ENCODE results near the gene SMNDC1. TPM values are rescaled to one million over a fixed set of nuclear protein-coding genes. Genes with fewer than 3 reads are reported as not detected.

SMNDC1 gene
- total RNA-seq, 2 experiments from 2014 or later: 40.2 to 48.1 TPM

GRCh38 chr10:110327262-110327914 is 22.7 kb upstream of the SMNDC1 start:
- intact Hi-C loops (cut with DNase I, micrococcal nuclease): no loop called here
- no peak for DNase-seq

DNA sequence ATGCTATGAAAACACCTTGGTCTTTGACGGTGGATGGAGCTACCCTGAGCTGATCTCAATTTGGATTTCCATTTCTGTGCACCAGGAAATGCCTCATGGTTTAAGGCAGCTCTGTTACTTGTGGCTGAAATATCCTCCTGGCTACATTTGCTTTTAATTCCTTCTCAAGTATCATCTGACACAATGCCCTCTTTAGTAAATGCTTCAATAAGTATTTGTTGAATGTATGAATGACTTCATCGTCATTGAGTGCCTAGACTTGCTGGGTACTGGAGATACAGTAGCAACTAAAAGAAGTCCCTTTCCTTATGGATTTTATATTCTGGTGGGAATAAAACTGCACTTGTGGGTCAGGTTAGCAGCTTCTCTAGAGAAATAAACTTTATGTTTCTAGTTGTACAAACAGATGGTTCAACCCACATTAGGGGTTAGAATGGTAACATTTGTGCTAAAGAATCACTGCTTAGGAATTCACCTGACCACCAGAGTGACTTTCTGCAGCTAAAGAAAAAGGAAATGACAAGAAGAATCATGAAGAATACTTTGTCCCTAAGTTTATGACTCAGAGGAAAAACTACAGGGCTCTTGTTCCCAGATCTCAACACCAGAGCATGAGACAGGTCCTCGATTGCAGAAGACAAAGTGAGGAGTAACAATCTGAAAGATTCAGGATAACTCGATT is 21.8 kb upstream of the SMNDC1 start:
- TF ChIP-seq, protein P1, sequence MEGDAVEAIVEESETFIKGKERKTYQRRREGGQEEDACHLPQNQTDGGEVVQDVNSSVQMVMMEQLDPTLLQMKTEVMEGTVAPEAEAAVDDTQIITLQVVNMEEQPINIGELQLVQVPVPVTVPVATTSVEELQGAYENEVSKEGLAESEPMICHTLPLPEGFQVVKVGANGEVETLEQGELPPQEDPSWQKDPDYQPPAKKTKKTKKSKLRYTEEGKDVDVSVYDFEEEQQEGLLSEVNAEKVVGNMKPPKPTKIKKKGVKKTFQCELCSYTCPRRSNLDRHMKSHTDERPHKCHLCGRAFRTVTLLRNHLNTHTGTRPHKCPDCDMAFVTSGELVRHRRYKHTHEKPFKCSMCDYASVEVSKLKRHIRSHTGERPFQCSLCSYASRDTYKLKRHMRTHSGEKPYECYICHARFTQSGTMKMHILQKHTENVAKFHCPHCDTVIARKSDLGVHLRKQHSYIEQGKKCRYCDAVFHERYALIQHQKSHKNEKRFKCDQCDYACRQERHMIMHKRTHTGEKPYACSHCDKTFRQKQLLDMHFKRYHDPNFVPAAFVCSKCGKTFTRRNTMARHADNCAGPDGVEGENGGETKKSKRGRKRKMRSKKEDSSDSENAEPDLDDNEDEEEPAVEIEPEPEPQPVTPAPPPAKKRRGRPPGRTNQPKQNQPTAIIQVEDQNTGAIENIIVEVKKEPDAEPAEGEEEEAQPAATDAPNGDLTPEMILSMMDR (IDR thresholded peaks at IDR 0.05): no peak
- no peak overlapping the region for H3K27ac ChIP-seq (ENCODE audit: low read depth in 1 of 2, low read length in 2 of 2)
- CTCF ChIA-PET: interaction anchor here (0.9 kb wide), 1 partner anchor 8 kb away, joined by 3 read pairs; no protein-coding TSS in a partner anchor
- Mint-ChIP-seq H3K4me3 (no peak overlapping the region), H3K27me3 (no peaks in the 10 kb centered on the region), H3K4me1 (ENCODE audit: low read depth) (no peaks in the 10 kb centered on the region), H3K9me3 (peaks cover 13% of the 10 kb centered on the region), H3K36me3 (ENCODE audit: low read depth) (no peaks in the 10 kb centered on the region), H3K27ac (no peak overlapping the region)
- intact Hi-C loops (cut with DNase I, micrococcal nuclease): no loop called here
- H3K9me3 ChIP-seq (ENCODE audit: control insufficient read depth in 1 of 2, insufficient read depth in 1 of 2, low read length in 2 of 2): peaks cover 12 to 15% of the 10 kb centered on the region in 2 experiments
- no peak for DNase-seq
- ATAC-seq (ENCODE audit: poor library complexity): no peak
- no peaks in the 10 kb centered on the region for H3K36me3 ChIP-seq (ENCODE audit: insufficient read depth, low read length)
- POLR2A ChIA-PET: no interaction called here
- H3K27me3 ChIP-seq (ENCODE audit: control insufficient read depth in 1 of 2, insufficient read depth in 2 of 2, low read length in 2 of 2): no peaks in the 10 kb centered on the region
- no peak overlapping the region for H3K4me3 ChIP-seq (ENCODE audit: low read length)
- H3K4me1 ChIP-seq (ENCODE audit: insufficient read depth, low read length): no peaks in the 10 kb centered on the region

More at GRCh38 chr10:110327262-110327914, 22.7 kb upstream of the SMNDC1 start:
- ATAC-seq (ENCODE audit: poor library complexity): no peak
- H3K27me3 Mint-ChIP-seq: no peaks in the 10 kb centered on the region
- no peak overlapping the region for H3K4me3 ChIP-seq (ENCODE audit: low read length)
- ChIA-PET CTCF (no interaction called here), POLR2A (no interaction called here)
- H3K27me3 ChIP-seq (ENCODE audit: control insufficient read depth in 1 of 2, insufficient read depth in 2 of 2, low read length in 2 of 2): no peaks in the 10 kb centered on the region
- H3K36me3 ChIP-seq (ENCODE audit: insufficient read depth, low read length): no peaks in the 10 kb centered on the region
- H3K27ac ChIP-seq (ENCODE audit: low read depth in 1 of 2, low read length in 2 of 2): no peak overlapping the region
- no peaks in the 10 kb centered on the region for H3K36me3 Mint-ChIP-seq (ENCODE audit: low read depth)
- TF ChIP-seq, protein P1 (IDR thresholded peaks at IDR 0.05): no peak
- H3K4me1 Mint-ChIP-seq (ENCODE audit: low read depth): no peaks in the 10 kb centered on the region
- peaks cover 10 to 19% of the 10 kb centered on the region in 2 experiments for H3K9me3 ChIP-seq (ENCODE audit: control insufficient read depth in 1 of 2, insufficient read depth in 1 of 2, low read length in 2 of 2)
- peaks cover 9% of the 10 kb centered on the region for H3K9me3 Mint-ChIP-seq
- no peaks in the 10 kb centered on the region for H3K4me1 ChIP-seq (ENCODE audit: insufficient read depth, low read length)
- no peak overlapping the region for H3K4me3 Mint-ChIP-seq
- no peak overlapping the region for H3K27ac Mint-ChIP-seq

DNA sequence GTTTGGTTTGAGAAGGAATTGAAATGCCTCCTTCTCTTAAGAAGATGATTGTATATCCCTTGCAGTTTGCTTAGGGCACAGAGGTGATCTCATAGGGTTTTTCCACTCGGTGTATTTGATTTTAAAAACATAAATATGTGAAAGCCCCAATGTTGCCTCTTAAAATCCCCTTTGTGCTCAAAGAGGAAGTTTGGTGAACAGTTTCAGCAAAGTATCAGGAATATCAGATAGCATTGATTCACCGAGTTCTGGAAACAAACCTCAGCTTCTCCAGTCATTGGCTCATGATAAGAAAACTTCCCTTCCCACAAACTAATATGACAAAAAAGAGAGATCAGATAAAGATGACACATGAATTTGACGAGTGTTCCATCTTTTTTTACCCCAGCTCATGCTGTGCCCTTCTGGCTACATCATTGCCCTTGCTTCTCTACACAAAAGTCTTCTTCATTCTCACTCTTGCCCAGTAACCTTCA is 20.1 kb upstream of the SMNDC1 start:
- Mint-ChIP-seq H3K9me3 (peaks cover 8% of the 10 kb centered on the region), H3K36me3 (ENCODE audit: low read depth) (no peaks in the 10 kb centered on the region), H3K27ac (no peak overlapping the region), H3K27me3 (no peaks in the 10 kb centered on the region), H3K4me3 (no peak overlapping the region), H3K4me1 (ENCODE audit: low read depth) (no peaks in the 10 kb centered on the region)
- Histone ChIP-seq H3K36me3 (ENCODE audit: insufficient read depth, low read length) (no peaks in the 10 kb centered on the region), H3K4me3 (ENCODE audit: low read length) (no peak overlapping the region), H3K9me3 (ENCODE audit: control insufficient read depth in 1 of 2, insufficient read depth in 1 of 2, low read length in 2 of 2) (peaks cover under 1 to 8% of the 10 kb centered on the region in 2 experiments), H3K27ac (ENCODE audit: low read depth in 1 of 2, low read length in 2 of 2) (no peak overlapping the region), H3K4me1 (ENCODE audit: insufficient read depth, low read length) (no peaks in the 10 kb centered on the region), H3K27me3 (ENCODE audit: control insufficient read depth in 1 of 2, insufficient read depth in 2 of 2, low read length in 2 of 2) (no peaks in the 10 kb centered on the region)
- ATAC-seq (ENCODE audit: poor library complexity): no peak
- intact Hi-C loops (cut with DNase I, micrococcal nuclease): no loop called here
- ChIA-PET CTCF (no interaction called here), POLR2A (no interaction called here)
- DNase-seq: no peak
- TF ChIP-seq, protein P1 (IDR thresholded peaks at IDR 0.05): no peak
